ENCODE data around the gene KRTAP22-1. TPM values are rescaled to one million over a fixed set of nuclear protein-coding genes. Genes with fewer than 3 reads are reported as not detected.

KRTAP22-1 gene
- polyA plus RNA-seq, 2 donors: not detected

Other genes with a start within 250 kb of the KRTAP22-1 start
- gene KRTAP13-2, start 228.8 kb upstream of the KRTAP22-1 start, polyA plus RNA-seq: not detected
- not detected for gene KRTAP13-1, start 205.1 kb upstream of the KRTAP22-1 start, polyA plus RNA-seq
- gene KRTAP13-3, start 175.2 kb upstream of the KRTAP22-1 start, polyA plus RNA-seq: not detected
- gene KRTAP13-4, start 170.9 kb upstream of the KRTAP22-1 start, polyA plus RNA-seq: not detected
- not detected for gene KRTAP15-1, start 160.8 kb upstream of the KRTAP22-1 start, polyA plus RNA-seq
- gene KRTAP19-1, start 120.7 kb upstream of the KRTAP22-1 start, polyA plus RNA-seq: not detected
- gene KRTAP19-2, start 113.7 kb upstream of the KRTAP22-1 start, polyA plus RNA-seq: not detected
- gene KRTAP19-3, start 109.1 kb upstream of the KRTAP22-1 start, polyA plus RNA-seq: not detected
- gene KRTAP19-4, start 103.9 kb upstream of the KRTAP22-1 start, polyA plus RNA-seq: not detected
- gene KRTAP19-5, start 98.9 kb upstream of the KRTAP22-1 start, polyA plus RNA-seq: not detected
- gene KRTAP19-6, start 59.2 kb upstream of the KRTAP22-1 start, polyA plus RNA-seq: not detected
- not detected for gene KRTAP19-7, start 39.8 kb upstream of the KRTAP22-1 start, polyA plus RNA-seq
- not detected for gene KRTAP22-2, start 10.7 kb upstream of the KRTAP22-1 start, polyA plus RNA-seq
- gene KRTAP6-3, start 8.6 kb upstream of the KRTAP22-1 start, polyA plus RNA-seq: not detected
- not detected for gene KRTAP6-2, start 2.2 kb upstream of the KRTAP22-1 start, polyA plus RNA-seq
- not detected for gene KRTAP6-1, start 12.8 kb downstream of the KRTAP22-1 start, polyA plus RNA-seq
- gene KRTAP20-1, start 15.3 kb downstream of the KRTAP22-1 start, polyA plus RNA-seq: not detected
- gene KRTAP20-4, start 19.5 kb downstream of the KRTAP22-1 start, polyA plus RNA-seq: not detected
- not detected for gene KRTAP20-2, start 34.1 kb downstream of the KRTAP22-1 start, polyA plus RNA-seq
- gene KRTAP20-3, start 41.8 kb downstream of the KRTAP22-1 start, polyA plus RNA-seq: not detected
- gene KRTAP21-3, start 117.7 kb downstream of the KRTAP22-1 start, polyA plus RNA-seq: not detected
- gene KRTAP21-2, start 146.2 kb downstream of the KRTAP22-1 start, polyA plus RNA-seq: not detected
- gene KRTAP21-1, start 154.3 kb downstream of the KRTAP22-1 start, polyA plus RNA-seq: not detected
- gene KRTAP8-1, start 212.2 kb downstream of the KRTAP22-1 start, polyA plus RNA-seq: not detected
- gene KRTAP7-1, start 228.7 kb downstream of the KRTAP22-1 start, polyA plus RNA-seq: not detected